Measurements from ENCODE around the gene RUBCN.
A peak's percentile ranks its signal among the peaks of the same experiment; 100 is the strongest.
"Not testable (repeated sequence)": the region's sequence is repeated elsewhere in the genome, so short reads cannot be mapped to it uniquely, and the experiment has no call there.

Gene RUBCN

GRCh38 chr3:197654998-197655330, 81.7 kb downstream of the RUBCN start:
- DNase-seq, result not testable (repeated sequence)

- peak; percentile 11 for DNase-seq
Observed at GRCh38 chr3:197654090-197654997, 82.4 kb downstream of the RUBCN start.

- DNase-seq, result not testable (repeated sequence)
Observed at GRCh38 chr3:197652860-197653259, 83.8 kb downstream of the RUBCN start.

- not testable (repeated sequence) for DNase-seq
Observed at GRCh38 chr3:197647649-197648048, 89.1 kb downstream of the RUBCN start.

- DNase-seq, result not testable (repeated sequence)
Observed at GRCh38 chr3:197647191-197647590, 89.5 kb downstream of the RUBCN start.

- not testable (repeated sequence) for DNase-seq
Observed at GRCh38 chr3:197646294-197646693, 90.4 kb downstream of the RUBCN start.

DNA sequence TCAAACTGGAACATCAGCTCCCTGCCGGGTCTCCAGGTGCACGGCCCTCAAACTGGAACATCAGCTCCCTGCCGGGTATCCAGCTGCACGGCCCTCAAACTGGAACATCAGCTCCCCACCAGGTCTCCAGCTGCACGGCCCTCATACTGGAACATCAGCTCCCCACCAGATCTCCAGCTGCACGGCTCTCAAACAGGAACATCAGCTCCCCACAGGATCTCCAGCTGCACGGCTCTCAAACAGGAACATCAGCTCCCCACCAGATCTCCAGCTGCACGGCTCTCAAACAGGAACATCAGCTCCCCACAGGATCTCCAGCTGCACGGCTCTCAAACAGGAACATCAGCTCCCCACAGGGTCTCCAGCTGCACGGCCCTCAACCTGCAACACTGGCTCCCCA, 99.1 kb downstream of the RUBCN start:
- DNase-seq, result not testable (repeated sequence)

- not testable (repeated sequence) for DNase-seq
Observed at GRCh38 chr3:197631989-197632388, 104.7 kb downstream of the RUBCN start.

DNA sequence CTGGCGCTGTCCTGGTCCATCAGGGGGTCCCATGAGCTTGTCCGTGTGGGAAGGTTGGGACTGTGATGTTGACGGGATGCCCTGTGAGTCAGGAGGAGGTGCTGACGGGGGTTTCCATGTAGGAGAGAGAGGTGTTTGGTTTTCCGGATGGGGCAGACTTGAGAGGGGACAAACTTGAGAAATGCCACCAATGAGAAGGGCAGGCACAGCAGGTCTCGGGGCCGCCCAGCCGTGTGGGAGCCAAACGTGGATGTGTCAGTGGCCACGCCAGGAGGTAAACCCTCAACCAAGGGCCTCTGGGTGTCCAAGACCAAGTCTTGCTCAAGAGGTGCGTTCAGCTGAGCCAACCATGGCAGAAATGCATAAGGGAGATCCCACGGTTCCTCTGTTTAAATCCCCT, 105.9 kb downstream of the RUBCN start:
- DNase-seq, result not testable (repeated sequence)

DNA sequence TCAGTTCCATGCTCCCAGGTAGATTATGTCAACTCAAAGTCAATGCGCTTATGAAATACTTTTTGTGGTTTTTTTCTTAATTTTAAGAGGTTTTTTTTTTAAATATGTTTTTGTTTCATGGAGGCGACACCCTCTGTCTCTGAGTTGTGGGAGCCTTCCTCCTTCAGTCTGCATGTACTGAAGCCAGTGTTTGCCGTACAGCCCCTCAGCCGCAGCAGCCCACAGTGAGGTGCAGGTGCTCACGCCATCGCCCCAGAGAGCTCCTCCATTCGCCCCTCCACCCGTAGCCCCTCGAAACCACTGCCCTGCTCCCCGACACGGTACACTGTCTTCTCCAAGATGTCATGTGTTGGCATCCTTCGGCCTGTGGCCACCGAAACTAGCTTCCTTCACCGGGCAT, 107.4 kb downstream of the RUBCN start:
- DNase-seq, result not testable (repeated sequence)

DNA sequence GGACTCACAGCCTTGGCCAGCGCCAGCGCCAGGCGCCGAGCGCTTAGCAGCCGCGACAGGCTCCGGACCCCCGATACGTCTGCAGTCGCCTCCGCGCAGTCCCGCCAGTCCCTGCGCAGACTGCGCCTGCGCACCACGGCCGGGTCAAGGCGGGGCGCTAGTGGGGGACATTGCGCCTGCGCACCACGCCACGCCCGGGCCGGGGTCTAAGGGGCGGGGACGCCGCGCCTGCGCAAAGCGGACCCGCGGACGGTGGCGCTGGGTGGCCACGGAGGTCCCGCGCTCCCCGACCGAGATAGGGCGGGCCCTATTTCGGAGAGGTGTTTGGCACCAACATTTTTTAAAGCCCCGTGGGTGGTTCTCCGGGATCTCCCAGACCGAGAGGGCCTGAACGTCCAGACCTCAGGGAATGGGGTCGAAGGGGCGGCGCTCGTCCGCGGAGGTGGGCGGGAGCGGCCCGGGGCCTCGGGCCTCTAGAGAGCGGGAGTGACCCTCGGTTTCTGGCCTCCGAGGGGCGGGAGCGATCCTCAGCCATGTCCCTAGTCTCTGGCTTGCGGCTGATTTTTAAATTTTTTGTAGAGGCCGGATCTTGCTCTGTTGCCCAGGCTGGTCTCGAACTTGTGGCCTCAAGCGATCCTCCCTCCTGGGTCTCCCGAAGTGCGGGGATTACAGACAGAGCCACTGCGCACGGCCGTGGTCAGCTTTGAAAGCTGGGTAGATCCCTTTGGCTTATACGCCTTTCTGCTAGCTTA, 108.8 kb downstream of the RUBCN start:
- peak; percentile 82 for DNase-seq

DNA sequence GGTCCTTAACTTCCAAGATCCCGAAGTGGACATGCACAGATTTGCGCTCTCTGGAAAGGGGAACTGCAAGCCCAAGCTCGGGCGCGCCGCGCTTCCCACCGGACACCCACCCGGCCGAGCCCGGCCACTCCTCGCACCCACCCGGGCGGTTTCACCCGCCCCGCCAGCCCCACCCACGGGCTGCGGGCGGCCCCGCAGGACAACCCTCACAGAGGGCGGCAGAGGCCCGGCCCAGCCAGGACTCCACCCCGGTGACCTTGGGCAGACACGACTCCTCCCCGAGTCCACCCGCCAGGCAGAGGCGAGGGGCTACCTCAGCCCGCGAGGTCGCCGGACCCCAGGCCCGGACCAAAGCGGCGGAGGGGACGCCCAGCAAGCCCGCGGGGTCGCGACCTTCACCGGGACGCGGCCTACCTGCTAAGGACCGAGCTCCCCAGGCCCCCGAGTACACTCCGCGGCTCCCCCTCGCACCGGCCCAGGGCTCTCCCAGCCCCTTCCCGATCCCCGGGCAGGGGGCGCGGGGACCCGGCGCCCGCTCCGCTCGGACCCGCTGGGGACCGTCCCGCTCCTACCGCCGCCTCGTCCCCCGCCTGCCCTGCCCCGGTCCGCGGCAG, 109.4 kb downstream of the RUBCN start:
- DNase-seq, result not testable (repeated sequence)

DNA sequence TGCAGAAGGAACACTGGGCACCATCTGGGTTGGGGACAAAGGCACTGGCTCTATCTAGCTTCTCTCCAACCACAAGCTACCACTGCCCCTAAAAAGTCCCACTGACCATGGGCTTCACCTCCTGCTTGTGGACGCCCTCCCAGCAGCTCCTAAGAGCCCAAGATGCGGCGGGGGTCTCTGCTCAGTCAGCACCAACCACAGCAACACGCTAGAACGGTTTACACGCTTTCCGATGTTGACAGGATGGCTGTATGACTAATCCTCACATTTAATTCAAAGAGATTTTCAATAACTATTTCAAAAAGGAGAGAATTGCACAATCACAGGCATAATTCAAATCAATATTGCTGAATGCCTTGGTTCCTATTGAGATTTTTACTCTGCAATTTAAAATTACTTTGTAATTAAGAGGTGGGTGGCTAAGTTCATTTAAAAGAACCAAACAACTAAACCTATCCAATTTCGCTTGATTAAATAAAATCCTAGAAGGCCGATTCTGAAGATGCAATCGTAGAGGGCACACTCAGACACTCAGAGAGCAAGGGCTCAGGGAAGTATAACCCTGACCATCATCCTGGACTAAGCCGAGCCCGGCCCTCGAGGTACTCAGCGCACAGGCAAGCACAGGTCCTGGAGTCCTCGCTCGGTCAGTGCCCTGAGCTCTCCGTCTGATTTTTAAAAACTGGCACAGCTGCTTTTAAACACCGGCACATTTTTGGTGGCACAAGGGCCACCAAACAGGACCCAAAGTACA, 110.1 kb downstream of the RUBCN start:
- DNase-seq, result not testable (repeated sequence)

DNA sequence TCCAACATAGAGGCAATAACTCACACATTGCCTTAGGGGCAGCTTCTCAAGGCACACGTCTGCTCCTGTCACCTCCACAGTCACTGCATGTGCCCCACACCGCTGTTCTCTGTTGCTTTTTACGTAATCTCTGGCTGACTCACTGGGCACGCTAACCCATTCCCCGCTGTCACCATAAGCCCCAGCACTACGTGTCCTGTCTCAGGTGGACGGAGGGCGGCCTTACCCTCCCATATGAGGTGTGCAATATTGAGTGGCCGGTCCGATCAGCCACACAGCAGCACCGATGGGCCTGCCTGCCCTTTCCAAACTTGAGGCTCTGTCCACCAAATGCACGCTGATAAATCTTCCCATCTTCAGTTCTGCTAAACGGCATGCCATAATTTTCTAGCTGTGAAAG, 115.2 kb downstream of the RUBCN start:
- not testable (repeated sequence) for DNase-seq

Data from T-helper 9 cell (primary cell).